ENCODE measurements around the gene BAG2. TPM values are rescaled to one million over a fixed set of nuclear protein-coding genes. Genes with fewer than 3 reads are reported as not detected.

The BAG2 gene
- total RNA-seq, 4 donors from 2014 or later: 0.64 to 1.3 (median 1.0) TPM

GRCh38 chr6:57143690-57144089 lies 28.4 kb upstream of the BAG2 start:
- H3K36me3 ChIP-seq: peaks cover 44% of the 10 kb centered on the region
- 100% methylated on average over 1 of the region's 1 CpG for WGBS
- no peak overlapping the region for H3K4me3 ChIP-seq

GRCh38 chr6:57147401-57147800 lies 24.7 kb upstream of the BAG2 start:
- Histone ChIP-seq H3K9me3 (no peaks in the 10 kb centered on the region), H3K27ac (no peak overlapping the region), H3K36me3 (peaks cover 43% of the 10 kb centered on the region), H3K4me3 (no peak overlapping the region), H3K27me3 (no peaks in the 10 kb centered on the region), H3K4me1 (no peaks in the 10 kb centered on the region)
- 93% methylated on average over 5 of the region's 5 CpGs for WGBS
- no peak for TF ChIP-seq CTCF (IDR thresholded peaks at IDR 0.05)
- TF ChIP-seq EP300 (IDR thresholded peaks at IDR 0.05): no peak
- TF ChIP-seq POLR2A (IDR thresholded peaks at IDR 0.05): no peak
- TF ChIP-seq POLR2AphosphoS5 (IDR thresholded peaks at IDR 0.05): no peak
- DNase-seq (ENCODE audit: low spot score in 2 of 2): no peak

More at GRCh38 chr6:57143690-57144089, 28.4 kb upstream of the BAG2 start:
- TF ChIP-seq POLR2A (IDR thresholded peaks at IDR 0.05) (no peak), POLR2AphosphoS5 (IDR thresholded peaks at IDR 0.05) (no peak), CTCF (IDR thresholded peaks at IDR 0.05) (no peak), EP300 (IDR thresholded peaks at IDR 0.05) (no peak)
- no peaks in the 10 kb centered on the region for H3K9me3 ChIP-seq
- H3K4me1 ChIP-seq: no peaks in the 10 kb centered on the region
- H3K27me3 ChIP-seq: no peaks in the 10 kb centered on the region
- no peak overlapping the region for H3K27ac ChIP-seq
- DNase-seq (ENCODE audit: low spot score in 2 of 2): no peak

GRCh38 chr6:57147955-57148858 lies 23.9 kb upstream of the BAG2 start:
- H3K27me3 ChIP-seq: no peaks in the 10 kb centered on the region
- no peak overlapping the region for H3K4me3 ChIP-seq
- H3K4me1 ChIP-seq: no peaks in the 10 kb centered on the region
- no peaks in the 10 kb centered on the region for H3K9me3 ChIP-seq
- no peak overlapping the region for H3K27ac ChIP-seq
- no peak for DNase-seq (ENCODE audit: low spot score in 2 of 2)
- H3K36me3 ChIP-seq: peaks cover 45% of the 10 kb centered on the region
- TF ChIP-seq POLR2A (IDR thresholded peaks at IDR 0.05) (no peak), CTCF (IDR thresholded peaks at IDR 0.05) (no peak), POLR2AphosphoS5 (IDR thresholded peaks at IDR 0.05) (no peak), EP300 (IDR thresholded peaks at IDR 0.05) (no peak)
- whole genome bisulfite sequencing: 82% methylated on average over 7 of the region's 7 CpGs

GRCh38 chr6:57158658-57159057 lies 13.5 kb upstream of the BAG2 start:
- Histone ChIP-seq H3K4me1 (no peaks in the 10 kb centered on the region), H3K4me3 (no peak overlapping the region), H3K27me3 (no peaks in the 10 kb centered on the region), H3K27ac (no peak overlapping the region), H3K9me3 (no peaks in the 10 kb centered on the region), H3K36me3 (peaks cover 46% of the 10 kb centered on the region)
- TF ChIP-seq EP300 (IDR thresholded peaks at IDR 0.05) (no peak), CTCF (IDR thresholded peaks at IDR 0.05) (no peak)
- no peak for DNase-seq (ENCODE audit: low spot score in 2 of 2)

GRCh38 chr6:57159127-57159526 lies 13.0 kb upstream of the BAG2 start:
- Histone ChIP-seq H3K27me3 (no peaks in the 10 kb centered on the region), H3K27ac (no peak overlapping the region), H3K9me3 (no peaks in the 10 kb centered on the region), H3K36me3 (peaks cover 44% of the 10 kb centered on the region), H3K4me3 (no peak overlapping the region), H3K4me1 (no peaks in the 10 kb centered on the region)
- no peak for DNase-seq (ENCODE audit: low spot score in 2 of 2)
- WGBS: 79% methylated on average over 2 of the region's 2 CpGs
- TF ChIP-seq POLR2A (IDR thresholded peaks at IDR 0.05) (no peak), POLR2AphosphoS5 (IDR thresholded peaks at IDR 0.05) (no peak), CTCF (IDR thresholded peaks at IDR 0.05) (no peak), EP300 (IDR thresholded peaks at IDR 0.05) (no peak)

Measured in suprapubic skin (tissue), 4 donors.